KMS-11 (cell line): Measurements from ENCODE around the gene NCK1.

Experiments used
- H2AFZ ChIP-seq: fragments of 200-600 bp; sonication (generic); 2 replicates; pipeline ENCODE4 v1.6.1; 2016; ENCODE audit warnings: antibody characterized with exemption, mixed run types, low read depth
- H3K27ac ChIP-seq: fragments of 200-600 bp; sonication (generic); 2 replicates; pipeline ENCODE4 v1.6.1; 2016; ENCODE audit warnings: mild to moderate bottlenecking, mixed run types
- H3K27me3 ChIP-seq: fragments of 200-600 bp; sonication (generic); 2 replicates; pipeline ENCODE4 v1.6.1; 2017; ENCODE audit warnings: mild to moderate bottlenecking, low read depth, mixed run types, moderate library complexity; ENCODE audit not compliant: insufficient read depth
- H3K36me3 ChIP-seq: fragments of 200-600 bp; sonication (generic); 2 replicates; pipeline ENCODE4 v1.6.1; 2017; ENCODE audit warnings: mild to moderate bottlenecking, mixed run types; ENCODE audit not compliant: insufficient read depth
- H3K4me1 ChIP-seq: fragments of 200-600 bp; sonication (generic); 2 replicates; pipeline ENCODE4 v1.6.1; 2016; ENCODE audit warnings: mild to moderate bottlenecking, low read depth, mixed run types; ENCODE audit not compliant: poor library complexity, severe bottlenecking
- H3K4me2 ChIP-seq: fragments of 200-600 bp; sonication (generic); 2 replicates; pipeline ENCODE4 v1.7.0; 2016; ENCODE audit warnings: mild to moderate bottlenecking, mixed run types
- H3K4me3 ChIP-seq: fragments of 200-600 bp; sonication (generic); IDR thresholded peaks from 2 replicates; pipeline ENCODE4 v1.6.1; 2017; ENCODE audit warnings: low read depth, low read length, mixed read lengths; ENCODE audit not compliant: insufficient read depth
- H3K79me2 ChIP-seq: fragments of 200-600 bp; sonication (generic); 2 replicates; pipeline ENCODE4 v1.6.1; 2016; ENCODE audit warnings: low read depth, mixed run types; ENCODE audit not compliant: insufficient read depth
- H3K9ac ChIP-seq: fragments of 200-600 bp; sonication (generic); 2 replicates; pipeline ENCODE4 v1.6.1; 2016; ENCODE audit warnings: mild to moderate bottlenecking, mixed run types
- H4K20me1 ChIP-seq: fragments of 200-600 bp; sonication (generic); 2 replicates; pipeline ENCODE4 v1.6.1; 2016; ENCODE audit warnings: mild to moderate bottlenecking, mixed run types; ENCODE audit not compliant: insufficient read depth
- CTCF ChIP-seq: fragments of 200-600 bp; sonication (generic); conservative IDR thresholded peaks from 2 replicates; pipeline ENCODE4 v1.6.1; 2017; ENCODE audit warnings: low read depth, mild to moderate bottlenecking, antibody characterized with exemption, low read length, moderate library complexity, mixed read lengths

Gene NCK1

DNA sequence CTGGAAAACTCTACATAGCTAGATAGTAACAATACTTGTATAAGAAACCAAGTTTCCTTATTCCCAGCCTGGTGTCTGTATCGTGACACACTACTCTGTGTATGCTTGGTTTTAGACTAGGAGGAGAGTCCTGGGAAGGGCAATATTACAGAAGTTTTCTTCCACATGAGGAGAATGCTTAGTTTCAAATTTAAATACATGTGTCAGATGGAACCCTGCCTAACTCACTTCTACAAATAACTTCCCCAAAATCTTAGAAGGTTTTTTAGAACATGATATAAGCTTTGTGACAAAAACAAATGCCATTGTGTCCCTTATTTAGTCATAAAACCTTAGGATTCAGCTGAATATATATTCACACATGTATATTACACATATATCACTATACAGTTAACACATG is 88.6 kb downstream of the NCK1 start:
- Histone ChIP-seq H3K4me3 (no peak overlapping the region), H3K36me3 (no peaks in the 10 kb centered on the region), H3K4me2 (no peak overlapping the region), H3K9ac (no peak overlapping the region), H3K4me1 (no peaks in the 10 kb centered on the region), H3K79me2 (no peaks in the 10 kb centered on the region), H3K27ac (no peak overlapping the region), H3K27me3 (no peaks in the 10 kb centered on the region), H4K20me1 (no peaks in the 10 kb centered on the region), H2AFZ (no peak overlapping the region)
- TF ChIP-seq CTCF = no peak

DNA sequence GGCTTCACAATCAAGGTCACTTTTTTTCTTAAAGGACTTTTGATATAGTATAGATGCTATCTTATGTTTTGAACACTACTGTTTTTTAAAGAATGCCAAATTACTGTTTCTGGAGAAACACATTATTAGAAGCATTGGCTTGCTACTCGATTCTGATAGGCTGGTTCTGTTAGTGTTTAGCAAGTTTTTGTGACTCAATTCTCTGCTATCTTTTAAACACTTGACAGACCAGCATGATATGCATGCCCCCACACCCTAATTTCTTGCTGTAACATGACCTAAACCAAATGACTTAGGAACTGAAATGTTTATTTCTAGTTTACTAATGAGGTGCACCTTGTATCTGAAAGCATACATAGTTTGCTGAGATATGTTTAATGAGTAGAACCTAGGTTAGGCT is 90.3 kb downstream of the NCK1 start:
- Histone ChIP-seq H3K27me3 (no peaks in the 10 kb centered on the region), H2AFZ (no peak overlapping the region), H3K4me2 (no peak overlapping the region), H3K4me3 (no peak overlapping the region), H3K79me2 (no peaks in the 10 kb centered on the region), H3K27ac (no peak overlapping the region), H3K36me3 (no peaks in the 10 kb centered on the region), H4K20me1 (no peaks in the 10 kb centered on the region), H3K9ac (no peak overlapping the region), H3K4me1 (no peaks in the 10 kb centered on the region)
- TF ChIP-seq CTCF = no peak

- H3K79me2 ChIP-seq = no peaks in the 10 kb centered on the region
- no peak overlapping the region for H3K4me2 ChIP-seq
- H3K27ac ChIP-seq = no peak overlapping the region
- no peak for TF ChIP-seq CTCF
- no peak overlapping the region for H3K9ac ChIP-seq
- no peaks in the 10 kb centered on the region for H4K20me1 ChIP-seq
- no peaks in the 10 kb centered on the region for H3K27me3 ChIP-seq
- H3K4me1 ChIP-seq = no peaks in the 10 kb centered on the region
- no peak overlapping the region for H2AFZ ChIP-seq
- no peak overlapping the region for H3K4me3 ChIP-seq
- no peaks in the 10 kb centered on the region for H3K36me3 ChIP-seq
Measured at GRCh38 chr3:136954251-136954650, 92.2 kb downstream of the NCK1 start.

DNA sequence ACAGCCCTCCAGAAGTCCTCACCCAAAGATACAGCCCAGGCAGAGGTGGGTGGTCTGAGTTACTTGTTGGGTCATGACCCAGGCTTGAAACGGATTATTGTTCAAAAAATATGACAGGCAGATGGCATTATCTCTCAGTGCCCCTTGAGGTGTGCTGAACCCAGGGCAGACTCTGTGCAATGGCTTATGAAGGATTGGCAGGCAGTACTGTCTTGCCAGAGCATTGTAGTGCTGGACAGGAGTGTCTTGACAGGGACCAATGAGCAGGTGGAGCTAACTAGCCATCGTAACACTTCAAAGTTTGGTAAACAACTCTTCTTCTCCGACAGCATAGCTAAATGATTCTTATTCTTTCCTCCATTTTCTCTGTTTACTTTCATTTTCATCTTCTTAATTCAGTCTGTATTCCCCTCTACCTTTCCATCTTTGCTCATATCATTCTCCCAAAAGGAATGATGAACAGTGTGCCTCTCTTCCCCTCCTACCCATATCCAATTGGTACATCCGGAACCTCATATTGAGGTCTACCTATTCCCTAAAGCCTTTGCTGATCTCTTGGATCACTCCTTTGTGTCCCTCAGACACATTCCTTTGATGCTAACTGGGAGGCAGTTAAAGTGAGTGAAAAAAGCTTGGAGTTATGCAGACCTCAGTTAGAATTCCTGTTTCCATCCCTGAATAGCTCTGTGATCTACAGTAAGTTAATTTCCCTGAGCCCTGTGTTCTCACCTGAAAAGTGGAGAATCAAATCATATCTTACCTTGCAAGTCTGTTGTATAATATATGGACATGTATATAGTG is 93.2 kb downstream of the NCK1 start:
- no peak overlapping the region for H3K4me3 ChIP-seq
- no peak overlapping the region for H3K4me2 ChIP-seq
- H3K79me2 ChIP-seq = no peaks in the 10 kb centered on the region
- H3K36me3 ChIP-seq = no peaks in the 10 kb centered on the region
- H3K9ac ChIP-seq = no peak overlapping the region
- no peaks in the 10 kb centered on the region for H3K27me3 ChIP-seq
- no peaks in the 10 kb centered on the region for H3K4me1 ChIP-seq
- no peak overlapping the region for H3K27ac ChIP-seq
- no peak for TF ChIP-seq CTCF
- H4K20me1 ChIP-seq = no peaks in the 10 kb centered on the region
- H2AFZ ChIP-seq = no peak overlapping the region
